Karpas-422 (cell line): Measurements from ENCODE around the gene SARDH. TPM values are rescaled to one million over a fixed set of nuclear protein-coding genes. Genes with fewer than 3 reads are reported as not detected.
"Not testable (repeated sequence)": the region's sequence is repeated elsewhere in the genome, so short reads cannot be mapped to it uniquely, and the experiment has no call there.

ENCODE experiments used
- DNase-seq: peaks from one replicate; pipeline ENCODE4 v3.0.0-alpha.2; 2015
- H2AFZ ChIP-seq: fragments of 200-600 bp; sonication (generic); 2 replicates; pipeline ENCODE4 v1.6.1; 2014; ENCODE audit warnings: antibody characterized with exemption, low read length, mixed read lengths
- H3K27ac ChIP-seq: fragments of 200-600 bp; sonication (generic); 2 replicates; pipeline ENCODE4 v1.5.1; 2014; ENCODE audit warnings: mild to moderate bottlenecking, low read length, moderate library complexity
- H3K27me3 ChIP-seq: fragments of 200-600 bp; sonication (generic); 2 replicates; pipeline ENCODE4 v1.6.1; 2014; ENCODE audit warnings: low read length, mixed read lengths
- H3K36me3 ChIP-seq: fragments of 200-600 bp; sonication (generic); 2 replicates; pipeline ENCODE4 v1.6.1; 2014; ENCODE audit warnings: low read length, mixed read lengths; ENCODE audit not compliant: insufficient read depth
- H3K4me1 ChIP-seq: fragments of 200-600 bp; sonication (generic); 2 replicates; pipeline ENCODE4 v1.6.1; 2014; ENCODE audit warnings: mild to moderate bottlenecking, low read length, mixed read lengths
- H3K4me2 ChIP-seq: fragments of 200-600 bp; sonication (generic); 2 replicates; pipeline ENCODE4 v1.6.1; 2014; ENCODE audit warnings: low read length, low read depth, mild to moderate bottlenecking; ENCODE audit not compliant: poor library complexity, severe bottlenecking
- H3K4me3 ChIP-seq: fragments of 200-600 bp; sonication (generic); 2 replicates; pipeline ENCODE4 v1.5.1; 2014; ENCODE audit warnings: mild to moderate bottlenecking, antibody characterized with exemption, low read length, mixed read lengths
- H3K79me2 ChIP-seq: fragments of 200-600 bp; sonication (generic); 2 replicates; pipeline ENCODE4 v1.6.1; 2014; ENCODE audit warnings: mild to moderate bottlenecking, low read length, mixed read lengths
- H3K9ac ChIP-seq: fragments of 200-600 bp; sonication (generic); 2 replicates; pipeline ENCODE4 v1.6.0; 2014; ENCODE audit warnings: low read length
- H3K9me2 ChIP-seq: fragments of 200-600 bp; sonication (generic), shearing (Covaris generic); replicated peaks from 2 replicates; pipeline ENCODE4 v1.6.0; 2014; ENCODE audit warnings: mild to moderate bottlenecking, low read length, moderate library complexity; ENCODE audit not compliant: insufficient read depth
- H3K9me3 ChIP-seq: fragments of 300-700, 200-600 bp; sonication (generic); 2 replicates; pipeline ENCODE4 v1.6.1; 2014; ENCODE audit warnings: low read length, mixed read lengths
- H4K20me1 ChIP-seq: fragments of 200-600 bp; sonication (generic); 2 replicates; pipeline ENCODE4 v1.6.1; 2014; ENCODE audit warnings: mild to moderate bottlenecking, antibody characterized with exemption, low read length, low read depth; ENCODE audit not compliant: insufficient read depth
- total RNA-seq: library from RNA; depleted of rRNA; stranded (reverse); fragments of >200 nt; shearing (Covaris generic); gene quantifications from 2 replicates; pipeline ENCODE4 v1.2.3, GENCODE V29; 2014; ENCODE audit warnings: low replicate concordance

Gene SARDH
- total RNA-seq, 1 experiment from 2014 or later = not detected

DNA sequence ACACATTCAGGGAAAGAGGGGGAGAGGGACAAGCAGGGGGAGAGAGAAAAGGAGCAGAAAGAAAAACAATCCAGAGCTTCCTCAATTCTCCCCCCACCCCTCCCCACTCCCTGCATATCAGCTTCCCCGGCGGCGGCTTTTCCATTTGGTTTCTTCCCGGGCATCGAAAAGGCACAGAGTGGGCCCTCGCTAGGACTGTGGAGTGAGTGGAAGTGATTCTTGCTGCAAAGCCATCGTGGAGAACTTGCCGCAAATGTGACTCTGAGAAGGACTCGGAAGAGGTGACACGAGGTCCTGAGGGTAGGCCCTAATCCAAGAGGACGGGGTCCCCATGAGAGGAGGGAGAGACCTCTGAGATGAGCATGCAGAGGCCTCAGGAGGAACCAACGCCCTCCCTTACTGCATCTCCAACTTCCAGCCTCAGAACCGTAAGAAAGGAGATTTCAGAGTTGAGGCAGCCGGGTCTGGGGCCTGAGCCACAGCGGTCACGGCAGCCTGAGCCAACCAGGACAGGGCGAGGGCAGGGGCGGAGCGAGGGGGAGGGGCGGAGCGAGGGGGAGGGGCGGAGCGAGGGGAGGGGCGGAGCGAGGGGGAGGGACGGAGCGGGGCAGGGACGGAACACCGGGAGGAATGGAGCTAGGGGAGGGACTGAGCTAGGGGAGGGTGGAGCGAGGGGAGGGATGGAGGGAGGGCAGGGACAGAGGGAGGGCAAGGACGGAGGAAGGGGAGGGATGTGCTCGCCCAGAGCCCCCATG lies 21.2 kb upstream of the SARDH start:
- Histone ChIP-seq H3K27ac (no peak overlapping the region), H3K27me3 (no peaks in the 10 kb centered on the region), H3K9me3 (no peaks in the 10 kb centered on the region), H3K79me2 (no peaks in the 10 kb centered on the region), H2AFZ (no peak overlapping the region), H3K4me1 (no peaks in the 10 kb centered on the region), H4K20me1 (no peaks in the 10 kb centered on the region), H3K4me2 (no peak overlapping the region), H3K9me2 (no peaks in the 10 kb centered on the region), H3K9ac (no peak overlapping the region), H3K4me3 (no peak overlapping the region), H3K36me3 (no peaks in the 10 kb centered on the region)
- DNase-seq = no peak

DNA sequence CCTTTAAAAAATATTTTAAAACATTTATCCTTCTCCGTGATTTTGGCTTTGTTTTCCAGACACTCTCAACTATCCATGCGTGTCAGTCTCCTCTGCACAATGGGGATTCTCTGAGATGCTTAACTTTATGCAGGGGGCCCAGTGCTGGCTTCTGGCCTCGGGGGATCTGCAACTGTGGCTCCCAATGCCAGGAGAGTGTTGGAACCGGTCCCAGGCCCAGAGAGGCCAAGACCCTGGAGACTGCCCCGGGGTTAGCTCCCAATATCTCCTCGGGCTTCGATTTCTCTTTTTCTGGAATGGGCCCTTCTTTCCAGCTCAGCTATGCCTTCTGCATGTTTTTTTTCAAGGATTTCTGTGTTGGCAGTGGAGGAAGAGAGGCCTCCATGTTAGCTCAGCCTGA lies 20.1 kb upstream of the SARDH start:
- Histone ChIP-seq H3K79me2 (no peaks in the 10 kb centered on the region), H3K4me2 (no peak overlapping the region), H3K27me3 (no peaks in the 10 kb centered on the region), H4K20me1 (no peaks in the 10 kb centered on the region), H3K36me3 (no peaks in the 10 kb centered on the region), H2AFZ (no peak overlapping the region), H3K9me3 (no peaks in the 10 kb centered on the region), H3K9ac (no peak overlapping the region), H3K27ac (no peak overlapping the region), H3K9me2 (no peaks in the 10 kb centered on the region), H3K4me1 (no peaks in the 10 kb centered on the region), H3K4me3 (no peak overlapping the region)
- no peak for DNase-seq

DNA sequence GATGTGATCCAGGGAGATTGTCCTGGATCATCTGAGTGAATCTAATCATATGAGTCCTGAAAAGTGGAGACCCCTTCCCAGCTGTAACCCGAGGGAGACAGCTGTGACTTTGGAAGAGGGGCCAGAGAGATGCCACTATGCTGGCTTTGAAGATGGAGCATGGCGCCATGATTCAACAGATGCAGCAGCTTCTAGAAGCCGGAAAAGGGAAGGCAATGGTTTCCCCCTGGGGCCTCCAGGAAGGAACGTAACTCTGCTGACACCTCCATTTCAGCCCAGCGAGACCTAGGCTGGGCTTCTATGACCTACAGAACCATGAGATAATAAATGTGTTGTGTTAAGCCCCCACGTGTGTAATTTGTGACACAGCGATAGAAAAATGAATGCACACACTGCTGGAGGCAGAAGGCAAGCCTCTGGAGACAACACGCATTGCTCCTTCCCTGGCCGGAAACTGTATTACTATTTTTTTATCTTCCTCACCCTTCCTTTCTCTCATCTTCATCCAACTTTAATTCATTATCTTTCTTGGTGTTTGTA lies 16.6 kb upstream of the SARDH start:
- Histone ChIP-seq H2AFZ (no peak overlapping the region), H3K9me2 (no peaks in the 10 kb centered on the region), H3K79me2 (no peaks in the 10 kb centered on the region), H3K4me3 (no peak overlapping the region), H3K27ac (no peak overlapping the region), H4K20me1 (no peaks in the 10 kb centered on the region), H3K27me3 (no peaks in the 10 kb centered on the region), H3K9ac (no peak overlapping the region), H3K4me1 (no peaks in the 10 kb centered on the region), H3K36me3 (no peaks in the 10 kb centered on the region), H3K4me2 (no peak overlapping the region), H3K9me3 (no peaks in the 10 kb centered on the region)
- no peak for DNase-seq

DNA sequence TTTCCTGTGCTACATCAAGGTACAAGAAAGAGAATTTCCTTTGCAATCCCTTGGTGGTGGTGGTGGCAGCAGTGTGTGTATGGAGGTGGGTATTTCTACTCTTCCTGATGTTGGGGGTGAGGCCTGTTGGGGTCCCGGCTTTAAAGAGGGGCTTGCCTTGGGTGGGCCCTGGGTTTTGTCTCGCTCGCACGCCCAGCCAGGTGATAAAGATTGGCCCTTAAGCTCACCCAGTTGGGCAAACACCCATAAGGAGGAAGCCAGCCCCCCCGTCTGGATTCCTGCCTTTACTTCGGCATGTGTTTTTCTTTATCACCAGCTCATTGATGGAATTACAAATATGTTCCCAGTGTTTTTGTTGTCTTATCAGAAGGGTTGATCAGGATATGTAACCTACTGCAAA lies 16.0 kb upstream of the SARDH start:
- no peak overlapping the region for H3K9ac ChIP-seq
- H3K9me2 ChIP-seq = no peaks in the 10 kb centered on the region
- DNase-seq = no peak
- H3K79me2 ChIP-seq = no peaks in the 10 kb centered on the region
- no peaks in the 10 kb centered on the region for H3K4me1 ChIP-seq
- no peak overlapping the region for H2AFZ ChIP-seq
- no peak overlapping the region for H3K4me2 ChIP-seq
- no peaks in the 10 kb centered on the region for H3K27me3 ChIP-seq
- no peaks in the 10 kb centered on the region for H3K36me3 ChIP-seq
- no peaks in the 10 kb centered on the region for H3K9me3 ChIP-seq
- no peak overlapping the region for H3K27ac ChIP-seq
- H3K4me3 ChIP-seq = no peak overlapping the region
- H4K20me1 ChIP-seq = no peaks in the 10 kb centered on the region

DNA sequence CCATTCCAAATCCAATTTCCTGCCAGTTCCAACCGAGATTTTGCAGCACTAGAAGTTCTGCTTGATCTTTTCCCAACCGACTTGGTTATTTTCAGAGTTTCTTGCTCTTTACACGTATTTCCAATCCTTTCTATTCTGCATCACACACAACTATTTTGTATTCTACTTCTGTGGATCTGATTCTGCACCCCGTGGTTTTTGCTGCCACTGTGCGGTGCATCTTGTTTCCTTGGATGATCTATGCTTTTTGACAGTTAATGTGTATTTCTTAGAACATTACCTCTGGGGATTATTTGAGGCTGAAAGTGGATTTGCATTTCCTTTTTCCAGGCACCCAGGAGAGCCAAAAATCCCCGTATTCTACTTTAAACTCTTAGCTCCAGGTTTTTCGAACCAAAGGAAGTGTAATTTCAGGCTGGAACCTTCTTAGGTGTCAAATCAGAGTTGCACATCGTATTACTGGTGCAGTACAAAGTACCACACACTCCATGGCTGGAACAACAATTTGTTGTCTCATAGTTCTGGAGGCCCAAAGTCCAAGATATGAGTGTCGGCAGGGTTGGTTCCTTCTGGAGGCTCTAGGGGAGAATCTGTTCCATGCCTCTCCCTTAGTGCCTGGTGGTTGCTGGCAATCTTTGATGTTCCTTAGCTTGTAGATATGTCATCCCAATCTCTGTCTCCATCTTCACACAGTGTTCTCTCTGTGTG lies 14.7 kb upstream of the SARDH start:
- H3K27ac ChIP-seq = no peak overlapping the region
- H3K4me1 ChIP-seq = no peaks in the 10 kb centered on the region
- no peaks in the 10 kb centered on the region for H4K20me1 ChIP-seq
- no peak overlapping the region for H3K9ac ChIP-seq
- no peaks in the 10 kb centered on the region for H3K36me3 ChIP-seq
- H3K27me3 ChIP-seq = no peaks in the 10 kb centered on the region
- H3K79me2 ChIP-seq = no peaks in the 10 kb centered on the region
- H3K9me3 ChIP-seq = no peaks in the 10 kb centered on the region
- no peak overlapping the region for H3K4me3 ChIP-seq
- H3K4me2 ChIP-seq = no peak overlapping the region
- no peaks in the 10 kb centered on the region for H3K9me2 ChIP-seq
- DNase-seq = no peak
- no peak overlapping the region for H2AFZ ChIP-seq

DNA sequence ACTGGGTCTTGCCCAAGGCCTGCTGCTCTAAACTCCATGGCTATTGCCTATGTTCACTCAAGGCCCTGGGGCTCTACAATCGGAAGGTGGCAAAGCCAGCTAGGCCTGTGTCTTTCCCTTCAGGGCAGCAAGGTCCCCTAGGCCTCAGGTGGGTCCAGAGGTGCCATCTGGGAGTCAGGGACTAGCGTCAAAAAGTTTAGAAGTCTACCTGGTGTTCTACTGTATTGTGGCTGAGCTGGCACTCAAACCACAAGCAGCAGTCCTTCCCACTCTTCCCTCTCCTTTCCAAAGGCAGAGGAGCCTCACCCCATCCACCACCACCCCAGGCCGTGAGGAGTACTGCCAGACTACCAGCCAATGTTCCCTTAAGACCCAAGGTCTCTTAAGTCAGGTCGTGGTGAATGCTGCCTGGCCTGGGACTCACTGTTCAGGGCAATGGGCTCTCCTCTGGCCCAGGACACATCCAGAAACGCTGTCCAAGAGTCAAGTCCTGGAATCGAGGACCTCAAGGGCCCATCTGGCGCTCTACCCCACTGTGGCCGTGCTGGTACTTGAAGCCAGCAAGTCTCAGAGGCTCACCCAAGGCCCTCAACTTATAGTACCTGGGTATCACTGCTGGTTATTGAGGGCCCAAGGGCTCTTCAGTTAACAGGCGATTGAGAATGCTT lies 13.0 kb upstream of the SARDH start:
- H3K9me3 ChIP-seq = no peaks in the 10 kb centered on the region
- no peaks in the 10 kb centered on the region for H4K20me1 ChIP-seq
- DNase-seq = no peak
- no peak overlapping the region for H2AFZ ChIP-seq
- H3K36me3 ChIP-seq = no peaks in the 10 kb centered on the region
- H3K4me2 ChIP-seq = no peak overlapping the region
- H3K4me3 ChIP-seq = no peak overlapping the region
- no peaks in the 10 kb centered on the region for H3K9me2 ChIP-seq
- no peak overlapping the region for H3K27ac ChIP-seq
- H3K9ac ChIP-seq = no peak overlapping the region
- no peaks in the 10 kb centered on the region for H3K4me1 ChIP-seq
- H3K27me3 ChIP-seq = no peaks in the 10 kb centered on the region
- H3K79me2 ChIP-seq = no peaks in the 10 kb centered on the region

DNA sequence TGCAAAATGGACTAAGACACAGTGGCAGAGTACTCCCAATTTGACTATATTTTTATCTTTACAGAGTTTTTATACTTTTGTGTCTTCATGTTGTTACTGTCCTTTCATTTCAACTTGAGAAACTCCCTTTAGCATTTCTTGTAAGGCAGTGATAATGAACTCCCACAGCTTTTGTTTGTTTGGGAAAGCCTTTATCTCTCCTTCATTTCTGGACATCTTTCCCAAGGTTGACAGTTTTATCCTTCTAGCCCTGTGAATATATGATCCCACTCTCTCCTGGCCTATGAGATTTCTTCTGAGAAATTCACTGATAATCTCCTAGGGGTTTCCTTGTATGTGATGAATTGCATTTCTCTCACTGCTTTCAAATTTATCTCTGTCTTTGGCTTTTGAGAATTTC lies 9.2 kb upstream of the SARDH start:
- Histone ChIP-seq H2AFZ (no peak overlapping the region), H4K20me1 (no peaks in the 10 kb centered on the region), H3K9me3 (no peaks in the 10 kb centered on the region), H3K79me2 (no peaks in the 10 kb centered on the region), H3K4me3 (no peak overlapping the region), H3K36me3 (no peaks in the 10 kb centered on the region), H3K9ac (no peak overlapping the region), H3K4me2 (no peak overlapping the region), H3K4me1 (no peaks in the 10 kb centered on the region), H3K27ac (no peak overlapping the region), H3K9me2 (no peaks in the 10 kb centered on the region), H3K27me3 (no peaks in the 10 kb centered on the region)
- no peak for DNase-seq

DNA sequence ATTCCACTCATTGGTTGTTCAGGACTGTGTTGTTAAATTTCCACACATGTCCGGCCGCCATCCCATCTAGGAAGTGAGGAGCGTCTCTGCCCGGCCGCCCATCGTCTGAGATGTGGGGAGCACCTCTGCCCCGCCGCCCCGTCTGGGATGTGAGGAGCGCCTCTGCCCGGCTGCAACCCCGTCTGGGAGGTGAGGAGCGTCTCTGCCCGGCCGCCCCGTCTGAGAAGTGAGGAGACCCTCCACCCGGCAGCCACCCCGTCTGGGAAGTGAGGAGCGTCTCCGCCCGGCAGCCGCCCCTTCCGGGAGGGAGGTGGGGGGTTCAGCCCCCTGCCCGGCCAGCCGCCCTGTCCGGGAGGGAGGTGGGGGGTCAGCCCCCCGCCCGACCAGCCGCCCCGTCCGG lies 6.4 kb upstream of the SARDH start:
- H3K27ac ChIP-seq, H3K9me2 ChIP-seq, H3K79me2 ChIP-seq, H3K27me3 ChIP-seq, H3K4me2 ChIP-seq, H3K36me3 ChIP-seq, H3K4me1 ChIP-seq, DNase-seq, H2AFZ ChIP-seq, H3K9ac ChIP-seq, H4K20me1 ChIP-seq, H3K4me3 ChIP-seq, H3K9me3 ChIP-seq: not testable (repeated sequence)
